Stimulated activated CD8-positive, alpha-beta memory T cell treated with anti-CD3 and anti-CD28 coated beads, Interleukin-7, amount 100 ng/mL, for 1 hour (primary cell): Measurements from ENCODE around the gene TRIM63.

Source experiments
- DNase-seq, 2 donors: peaks; one replicate each; pipeline ENCODE4 v3.0.0-alpha.2; 2020; ENCODE audit warnings: low read depth in 2 of 2

The TRIM63 gene

DNA sequence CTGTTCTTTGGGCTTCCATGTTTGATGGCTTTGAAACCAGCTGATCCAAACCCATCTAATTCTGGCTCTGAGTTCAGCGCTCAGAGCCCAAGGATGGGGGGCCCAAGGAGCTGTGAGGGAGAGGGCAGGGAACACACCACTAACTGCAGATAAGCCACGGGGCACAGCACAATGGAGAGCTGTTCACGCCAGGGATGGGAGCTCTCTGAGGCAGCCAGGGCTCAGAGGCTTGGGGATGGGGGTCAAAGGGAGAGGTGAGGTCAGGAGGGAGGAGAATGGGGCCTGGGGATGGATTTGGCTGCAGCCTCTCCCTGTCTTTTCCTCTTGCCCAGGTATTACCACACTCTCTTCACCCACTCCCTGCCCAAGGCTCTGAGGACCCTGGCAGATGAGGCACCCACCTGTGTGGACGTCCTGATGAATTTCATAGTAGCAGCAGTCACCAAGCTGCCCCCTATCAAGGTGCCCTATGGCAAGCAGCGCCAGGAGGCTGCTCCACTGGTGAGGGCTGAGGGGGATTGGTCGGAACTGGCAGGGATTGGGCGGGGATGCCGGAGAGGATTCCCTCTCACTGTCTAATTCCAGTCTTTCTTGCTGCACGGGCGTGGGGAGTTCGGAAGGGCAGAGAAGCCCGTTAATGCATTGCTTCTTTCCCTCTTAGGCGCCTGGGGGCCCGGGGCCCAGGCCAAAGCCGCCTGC is 32.8 kb downstream of the TRIM63 start:
- DNase-seq: no peak

DNA sequence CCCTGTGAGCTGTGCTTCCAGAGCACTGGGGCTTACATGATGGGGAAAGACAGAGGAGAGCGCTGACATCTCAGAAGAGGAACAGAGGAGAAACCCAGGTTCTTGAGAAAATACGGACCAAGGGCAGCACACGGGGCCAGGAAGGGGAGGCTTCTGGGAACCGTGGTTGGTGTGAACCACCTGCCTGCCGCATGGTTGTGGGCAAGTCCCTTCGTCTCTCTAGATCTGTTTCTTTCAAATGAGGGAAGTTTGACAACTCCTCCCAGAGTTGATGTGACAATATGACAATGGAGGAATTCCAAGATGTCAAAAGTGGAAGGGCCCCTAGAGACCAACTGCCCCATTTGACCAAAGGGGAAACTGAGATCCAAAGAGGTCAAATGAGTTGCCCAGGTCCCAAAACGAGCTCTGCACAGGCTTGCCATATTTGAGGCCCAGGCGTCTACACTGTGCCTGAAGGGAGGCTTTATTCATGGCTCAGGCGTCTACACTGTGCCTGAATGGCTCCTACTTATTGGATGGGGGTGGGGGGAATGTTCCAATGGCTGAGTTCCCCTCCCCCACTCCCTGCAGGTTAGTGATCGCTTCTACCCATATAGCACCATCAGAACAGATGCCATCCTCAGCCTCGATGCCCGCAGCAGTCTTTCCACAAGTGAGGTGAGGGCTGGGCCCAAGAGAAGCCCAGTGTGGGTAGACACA is 34.6 kb downstream of the TRIM63 start:
- DNase-seq: no peak

DNA sequence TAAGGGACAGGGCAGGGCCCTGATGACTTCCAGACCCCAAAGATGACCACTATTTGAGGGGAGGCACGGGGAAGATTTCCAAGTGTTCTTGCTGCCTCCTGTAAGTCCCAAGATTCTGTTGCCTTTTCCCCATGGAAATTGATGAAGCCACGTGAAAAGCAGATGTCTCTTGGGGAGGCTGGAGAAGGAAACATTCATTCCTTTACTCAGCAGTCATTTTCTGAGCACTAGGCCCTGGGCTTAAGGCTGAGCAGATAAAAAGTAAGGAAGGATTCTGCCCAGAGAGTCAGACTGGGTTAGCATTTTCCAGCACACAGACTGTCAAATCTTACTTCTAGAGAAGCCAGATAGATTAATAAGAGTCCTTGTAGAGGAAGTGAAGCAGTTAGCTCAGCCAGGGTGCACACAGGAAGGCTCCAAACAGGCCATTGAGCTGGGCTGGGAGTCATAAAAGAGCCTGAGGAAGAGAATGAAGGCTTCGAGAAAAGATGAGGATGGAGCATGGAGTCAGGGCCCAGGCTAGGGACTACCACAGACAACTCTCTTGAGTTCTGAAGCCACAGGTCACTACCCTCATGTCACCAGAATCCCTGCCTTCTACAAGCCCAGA is 35.7 kb downstream of the TRIM63 start:
- no peak for DNase-seq

DNA sequence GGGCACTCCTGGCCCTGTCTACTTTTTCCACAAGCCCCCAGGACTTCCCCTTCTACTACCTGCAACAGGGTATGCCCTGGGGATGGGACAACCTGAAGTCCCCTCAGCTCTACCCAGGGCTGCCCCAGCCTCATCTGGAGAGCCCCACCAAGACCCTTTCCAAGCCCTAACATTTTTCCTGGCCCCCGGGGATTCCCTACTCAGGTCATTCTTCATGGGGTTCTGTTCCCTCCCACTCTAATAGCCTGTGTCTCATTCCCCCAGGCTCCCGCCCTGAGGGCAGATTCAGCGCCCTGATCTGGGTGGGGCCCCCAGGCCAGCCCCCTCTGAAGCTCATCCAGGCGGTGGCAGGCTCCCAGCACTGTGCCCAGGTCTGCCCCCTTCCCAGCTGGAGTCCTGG is 36.2 kb downstream of the TRIM63 start:
- DNase-seq: no peak

DNA sequence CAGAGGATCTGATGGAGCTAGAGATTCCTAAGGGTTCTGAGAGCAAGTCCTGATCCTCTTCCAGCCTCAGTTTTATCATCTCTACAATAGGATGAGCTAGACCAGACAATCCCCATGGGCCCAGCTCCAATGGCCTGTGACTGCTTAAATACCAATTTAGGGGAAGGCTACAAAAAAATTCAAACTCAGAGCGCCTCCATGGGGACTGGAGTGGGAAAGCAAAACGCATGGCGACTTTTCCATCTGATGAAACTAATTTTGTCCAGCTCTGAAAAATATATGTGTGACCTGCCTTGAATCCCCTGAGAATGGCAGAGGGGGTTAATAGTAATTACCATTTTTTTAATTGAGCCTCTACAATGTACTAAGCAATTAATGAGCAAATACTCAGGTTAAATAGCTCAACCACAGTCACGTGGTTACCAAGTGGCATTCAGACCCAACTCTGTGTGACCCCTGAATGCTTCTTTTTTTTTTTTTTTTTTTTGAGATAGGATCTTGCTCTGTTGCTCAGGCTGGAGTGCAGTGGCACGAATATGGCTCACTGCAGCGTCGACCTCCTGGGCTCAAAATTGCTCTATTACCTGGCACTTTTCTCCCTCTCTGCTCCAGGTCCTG is 37.5 kb downstream of the TRIM63 start:
- DNase-seq: no peak

DNA sequence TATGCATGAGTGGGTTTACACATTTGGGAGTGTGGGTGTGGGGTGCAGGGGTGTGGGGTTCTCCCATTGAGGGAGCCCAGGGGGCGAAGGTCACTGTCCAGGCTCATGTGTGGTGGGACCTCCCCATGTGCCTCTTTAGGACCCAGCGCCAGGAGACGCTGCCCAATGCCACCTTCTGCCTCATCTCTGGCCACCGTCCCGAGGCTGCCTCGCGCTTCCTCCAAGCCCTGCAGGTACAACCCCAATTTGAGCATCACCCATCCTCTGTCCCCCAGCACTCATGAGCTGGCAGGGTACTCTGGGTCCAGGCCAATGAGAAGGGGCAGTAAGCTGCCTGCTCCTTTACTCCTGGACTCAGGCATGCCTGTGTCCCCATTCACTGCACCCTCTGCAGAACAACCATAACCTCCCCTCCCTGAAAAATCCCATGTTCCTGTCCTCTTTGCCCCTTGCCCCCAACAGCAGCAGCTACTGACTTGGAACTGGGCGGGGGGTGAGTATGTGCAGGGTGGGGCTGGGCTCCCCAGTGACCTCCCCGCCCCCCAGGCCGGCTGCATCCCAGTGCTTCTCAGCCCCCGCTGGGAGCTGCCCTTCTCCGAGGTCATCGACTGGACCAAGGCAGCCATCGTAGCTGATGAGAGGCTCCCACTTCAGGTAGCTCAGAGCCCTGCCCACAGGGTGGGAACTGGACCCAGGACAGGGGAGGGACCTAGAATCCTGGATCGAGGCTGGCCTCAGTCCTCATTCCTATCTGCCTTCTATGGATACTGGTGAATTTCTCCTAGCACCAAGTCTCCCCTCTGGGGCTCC is 38.2 kb downstream of the TRIM63 start:
- no peak for DNase-seq

DNA sequence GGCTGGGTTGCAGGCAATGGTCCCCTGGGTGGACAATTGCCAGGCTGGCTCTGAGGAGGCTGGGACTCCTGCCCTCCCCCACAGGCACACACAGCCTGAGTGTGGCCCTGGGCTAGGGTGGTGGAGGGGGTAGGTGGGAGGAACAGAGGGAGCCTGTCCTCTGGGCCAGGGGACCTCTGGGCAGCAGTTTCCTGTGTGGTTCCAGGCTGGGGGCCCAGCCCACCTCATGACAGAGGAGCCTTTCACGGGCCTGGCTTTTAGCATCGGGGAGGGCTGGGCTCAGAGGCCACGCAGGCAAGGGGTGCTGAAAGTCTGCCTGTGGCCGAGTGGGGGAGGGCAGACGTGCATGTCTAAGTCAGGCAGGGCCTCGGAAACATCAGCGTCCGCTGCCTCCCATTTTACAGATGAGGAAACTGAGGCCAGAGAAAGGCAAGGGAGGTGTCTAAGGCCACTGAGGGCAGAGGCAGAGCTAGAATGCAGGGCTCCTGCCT is 38.9 kb downstream of the TRIM63 start:
- DNase-seq: no peak

DNA sequence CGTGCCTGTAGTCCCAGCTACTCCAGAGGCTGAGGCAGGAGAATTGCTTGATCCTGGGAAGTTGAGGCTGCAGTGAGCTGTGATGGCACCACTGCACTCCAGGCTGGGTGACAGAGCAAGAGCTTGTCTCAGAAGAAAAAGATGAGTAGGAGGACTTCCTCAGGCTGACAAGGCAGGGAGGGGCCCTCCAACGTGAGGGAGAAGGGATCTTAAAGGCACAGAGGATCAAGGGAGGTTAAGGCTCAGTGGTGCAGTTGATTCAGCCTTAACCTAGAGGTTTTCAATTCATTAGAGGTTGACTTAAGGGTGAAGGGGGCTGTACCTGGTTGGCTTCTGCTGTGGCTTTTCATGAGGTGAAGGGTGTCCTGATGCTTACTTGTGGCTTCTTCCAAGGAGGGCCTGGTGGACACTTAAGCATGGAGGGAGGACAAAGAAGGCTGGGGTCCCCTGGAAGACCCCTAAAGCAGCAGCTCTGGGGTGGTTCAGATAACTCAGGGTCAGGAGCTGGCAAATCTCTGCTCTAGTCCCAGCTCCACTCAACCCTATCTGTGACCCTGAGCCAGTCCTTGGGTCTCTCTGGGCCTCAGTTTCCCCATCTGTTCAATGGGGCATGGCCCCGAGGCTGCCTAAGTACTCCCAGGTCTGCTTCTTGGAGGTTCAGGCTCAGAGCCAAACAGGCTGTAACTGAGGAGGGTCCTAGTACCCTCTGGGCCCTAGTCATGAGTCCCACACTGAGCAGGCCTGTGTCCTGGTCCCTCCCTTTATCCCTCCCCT is 39.5 kb downstream of the TRIM63 start:
- DNase-seq: no peak

DNA sequence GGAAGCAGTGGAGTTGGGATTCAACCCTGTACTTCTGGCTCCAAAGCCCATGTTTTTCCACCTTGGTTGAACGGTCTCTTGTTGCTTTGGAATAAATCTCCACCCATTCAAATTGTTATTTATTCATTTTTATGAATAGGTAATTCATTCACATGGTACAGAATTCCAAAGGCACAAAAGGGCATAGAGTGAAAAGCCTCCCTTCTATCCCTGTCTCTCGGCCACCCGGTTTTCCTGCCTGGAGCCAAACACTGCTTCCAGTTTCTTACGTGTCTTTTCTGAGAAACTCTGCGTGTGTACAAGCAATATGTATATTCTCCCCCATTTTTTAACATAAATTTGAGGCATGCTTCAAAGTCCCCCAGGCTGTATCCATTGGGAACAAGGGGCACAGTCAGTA is 41.9 kb downstream of the TRIM63 start:
- DNase-seq: no peak

DNA sequence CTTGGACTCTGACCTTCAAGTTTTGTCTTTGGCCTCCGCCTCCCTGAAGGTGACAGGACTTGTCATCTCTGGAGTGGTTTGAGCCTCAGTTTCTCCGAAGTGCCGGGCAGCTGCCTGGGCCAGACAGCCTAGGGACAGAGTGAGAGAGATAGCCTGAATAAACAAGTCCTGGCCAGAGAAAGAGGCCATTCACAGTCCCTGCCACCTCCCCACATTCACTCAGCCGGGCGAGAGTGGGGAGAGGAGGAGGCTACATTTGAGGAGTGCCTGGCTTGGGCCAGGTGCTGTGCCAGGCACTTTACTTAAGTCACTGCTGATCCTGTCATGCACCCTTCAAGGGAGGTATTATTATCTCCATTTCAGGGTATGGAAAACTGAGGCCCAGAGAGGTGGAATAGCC is 42.4 kb downstream of the TRIM63 start:
- no peak for DNase-seq

DNA sequence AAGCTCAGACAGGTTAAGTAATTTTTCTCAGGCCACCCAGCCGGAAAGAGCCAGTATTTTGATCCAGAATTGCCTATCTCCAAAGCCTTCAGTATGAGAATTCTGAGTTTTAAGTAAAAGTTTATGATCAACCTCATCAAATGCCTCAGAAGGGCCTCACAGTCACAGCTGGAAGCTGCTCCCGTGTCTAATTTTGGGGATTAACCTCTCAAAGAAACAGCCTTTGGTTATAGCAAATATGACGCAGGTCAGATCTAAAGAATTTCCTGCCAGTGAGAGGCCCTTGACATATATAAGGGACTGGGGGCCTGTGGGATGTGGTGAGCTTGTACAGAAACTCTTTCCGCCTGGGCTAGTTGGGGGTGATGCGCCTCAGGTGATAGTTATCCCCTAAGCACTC is 43.6 kb downstream of the TRIM63 start:
- no peak for DNase-seq

DNA sequence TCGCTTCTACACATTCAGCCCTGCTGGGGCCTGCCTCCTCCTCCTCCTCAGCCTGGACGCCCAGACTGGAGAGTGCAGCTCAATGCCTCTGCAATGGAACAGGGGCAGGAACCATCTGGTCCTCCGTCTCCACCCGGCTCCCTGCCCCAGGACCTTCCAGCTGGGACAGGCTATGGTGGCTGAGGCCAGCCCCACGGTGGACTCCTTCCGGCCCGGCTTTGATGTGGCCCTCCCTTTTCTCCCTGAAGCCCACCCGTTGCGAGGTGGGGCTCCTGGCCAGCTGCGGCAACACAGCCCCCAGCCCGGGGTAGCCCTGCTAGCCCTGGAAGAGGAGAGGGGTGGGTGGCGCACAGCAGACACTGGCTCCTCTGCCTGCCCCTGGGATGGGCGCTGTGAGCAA is 44.4 kb downstream of the TRIM63 start:
- no peak for DNase-seq

DNA sequence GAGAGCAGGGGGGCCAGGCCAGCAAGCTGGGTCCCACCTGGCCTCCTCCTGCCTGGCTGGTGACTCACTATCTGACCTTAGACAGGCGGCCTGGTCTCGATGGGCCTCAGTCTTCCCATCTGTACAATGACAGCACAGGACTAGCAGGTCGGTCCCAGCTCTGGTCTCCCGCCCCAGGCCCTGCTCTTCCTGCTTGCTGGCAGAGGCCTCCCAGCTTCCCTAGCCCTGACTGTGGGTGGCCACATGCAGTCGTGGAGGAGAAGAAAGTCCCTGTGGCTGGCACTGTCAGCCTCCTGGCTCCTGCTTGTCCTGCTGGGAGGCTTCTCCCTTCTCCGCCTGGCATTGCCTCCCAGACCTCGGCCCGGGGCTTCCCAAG is 45.0 kb downstream of the TRIM63 start:
- no peak for DNase-seq

DNA sequence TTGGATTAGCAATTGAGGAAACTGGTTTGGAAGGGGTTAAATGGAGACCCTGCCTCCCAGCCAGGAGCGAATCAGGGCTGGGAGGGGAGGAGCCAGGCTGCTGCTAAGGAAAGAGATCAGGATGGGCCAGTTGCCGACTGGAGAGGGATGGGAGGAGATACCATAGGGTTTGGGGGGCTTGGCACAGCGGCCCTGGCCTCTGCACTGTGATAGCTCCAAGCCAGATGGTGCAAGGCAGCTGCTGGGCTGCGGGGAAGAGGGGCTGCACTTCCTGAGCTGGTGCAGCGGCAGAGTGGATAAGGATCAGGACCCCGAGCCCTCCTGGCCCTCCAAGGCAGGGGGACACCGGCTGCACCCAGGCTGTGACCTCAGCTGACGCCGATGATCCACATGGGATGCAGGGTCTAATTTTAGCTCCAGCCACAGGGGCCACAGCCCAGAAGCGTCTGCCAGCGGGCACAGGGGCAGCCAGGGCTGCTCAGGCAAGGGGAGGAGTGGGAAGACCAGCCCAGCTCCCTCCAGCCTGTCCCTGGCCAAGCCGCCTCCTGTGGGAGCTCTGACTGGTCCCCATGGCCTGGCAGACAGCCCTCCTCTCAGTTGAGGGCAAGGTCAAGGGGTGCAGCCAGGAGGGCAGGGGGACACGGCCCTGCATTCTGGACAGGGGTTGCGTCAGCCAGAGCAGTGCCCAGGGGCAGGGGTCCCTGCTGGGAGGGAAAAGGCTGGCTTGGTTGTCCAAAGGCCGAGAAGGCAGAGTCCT is 45.6 kb downstream of the TRIM63 start, which contains the start of gene EXTL1:
Gene EXTL1 (plus strand): TSS at position 129 of the 757 bp plus-strand sequence. CDS start 872 bp downstream, outside the sequence.
- no peak for DNase-seq

DNA sequence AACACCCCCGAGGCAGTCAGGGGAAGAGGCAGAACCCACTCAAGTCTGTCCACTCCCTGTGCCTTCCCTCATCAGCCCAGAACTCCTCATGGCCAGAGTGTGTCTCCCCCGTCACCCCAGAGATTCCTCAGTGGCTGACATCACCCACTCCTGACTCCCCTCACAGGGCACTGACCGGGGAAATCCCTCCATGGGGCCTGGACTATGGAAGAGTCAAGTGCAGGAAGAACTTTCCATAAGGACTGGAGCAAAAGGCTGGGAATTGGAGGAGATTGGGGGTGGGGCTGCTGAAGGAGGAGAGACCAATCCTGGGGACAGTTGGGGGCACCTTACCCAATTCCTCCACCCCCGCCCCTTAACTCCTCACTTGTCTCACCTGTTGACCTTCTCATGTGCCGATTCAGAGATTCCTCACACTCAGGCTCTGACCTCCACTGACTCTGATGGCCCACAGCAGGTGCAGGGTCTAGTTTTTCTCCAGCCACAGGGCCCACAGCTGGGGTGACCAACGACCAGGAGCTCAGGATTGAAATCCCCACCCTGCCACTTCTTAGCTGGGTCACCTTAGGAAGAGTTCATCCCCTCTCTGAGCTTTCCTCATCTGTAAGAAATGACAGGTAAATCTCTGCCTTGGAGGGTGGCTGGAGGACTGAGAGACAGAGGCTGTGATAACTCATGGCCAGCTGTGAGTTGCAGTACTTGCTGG is 46.3 kb downstream of the TRIM63 start:
- DNase-seq: no peak

DNA sequence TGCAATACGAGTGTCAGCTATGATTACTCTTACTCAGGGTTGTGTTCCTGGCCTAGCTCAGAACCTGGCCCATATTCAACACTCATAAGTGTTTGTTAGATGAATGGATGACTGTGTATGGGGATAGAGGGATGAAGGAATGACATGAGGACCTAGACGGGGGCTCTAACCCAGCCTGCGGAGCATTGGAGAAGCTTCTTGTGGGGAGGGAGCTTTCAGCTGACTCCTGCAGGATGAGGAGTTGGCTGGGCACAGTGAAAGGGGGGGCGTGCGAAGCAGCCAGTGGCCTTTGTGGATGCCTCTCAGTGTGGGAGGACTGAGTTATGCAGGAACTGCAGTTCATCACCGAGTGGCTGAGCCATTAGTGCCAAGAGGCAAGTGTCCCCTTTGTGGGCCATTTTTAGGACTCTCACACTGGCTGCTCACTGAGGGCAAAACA is 47.1 kb downstream of the TRIM63 start:
- DNase-seq: no peak

DNA sequence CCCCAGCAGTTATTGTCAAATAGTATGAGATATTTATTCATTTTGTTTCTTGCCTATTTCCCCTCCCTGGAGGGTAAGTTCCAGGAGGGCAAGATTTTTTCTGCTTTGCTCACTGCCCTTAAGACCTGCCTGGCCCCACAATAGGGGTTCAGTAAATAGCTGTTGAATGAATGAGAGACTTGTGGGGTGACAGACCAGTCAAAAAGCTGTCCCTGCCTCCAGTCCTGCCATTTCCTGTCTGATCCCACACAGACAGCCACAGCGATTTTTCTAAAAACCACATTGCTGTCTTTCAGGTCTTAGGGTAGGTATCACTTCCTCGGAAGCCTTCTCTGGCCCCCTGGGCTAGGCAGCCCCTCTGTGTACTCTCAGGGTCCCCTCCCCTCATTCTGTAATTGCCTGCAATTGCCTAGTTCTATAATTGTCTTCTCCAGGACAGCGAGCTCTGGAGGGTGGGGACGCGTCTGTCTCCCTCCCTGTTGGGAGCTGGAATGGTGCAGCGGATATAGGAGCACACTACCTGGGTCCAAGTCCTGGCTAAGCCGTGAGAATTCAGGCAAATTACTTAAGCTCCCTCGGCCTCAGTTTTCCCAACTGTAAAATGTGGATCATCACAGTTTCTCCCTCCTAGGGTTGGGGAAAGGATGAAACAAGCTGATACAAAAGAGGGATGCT is 47.7 kb downstream of the TRIM63 start:
- no peak for DNase-seq

DNA sequence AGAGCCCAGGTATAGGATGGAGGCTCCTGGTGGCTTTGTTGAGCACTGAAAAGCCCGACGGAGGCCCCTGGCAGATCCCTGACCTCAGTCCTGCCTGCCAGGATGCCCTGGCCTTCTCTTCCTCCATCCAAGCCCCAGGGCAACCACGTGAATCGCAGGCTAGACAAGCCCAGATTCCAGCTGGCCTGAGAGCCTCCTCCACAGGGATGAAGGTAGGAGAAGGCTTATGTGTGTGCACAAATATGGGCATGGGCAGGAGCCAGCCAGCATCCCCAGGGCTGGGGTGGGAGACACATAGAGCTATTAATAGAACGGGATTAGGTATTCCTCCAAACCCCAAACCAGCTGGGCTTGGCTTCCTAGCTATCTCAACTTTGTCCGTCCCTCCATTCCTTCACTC is 49.8 kb downstream of the TRIM63 start:
- DNase-seq: no peak
